ENCODE results near the gene KIF25.

KIF25 gene

DNA sequence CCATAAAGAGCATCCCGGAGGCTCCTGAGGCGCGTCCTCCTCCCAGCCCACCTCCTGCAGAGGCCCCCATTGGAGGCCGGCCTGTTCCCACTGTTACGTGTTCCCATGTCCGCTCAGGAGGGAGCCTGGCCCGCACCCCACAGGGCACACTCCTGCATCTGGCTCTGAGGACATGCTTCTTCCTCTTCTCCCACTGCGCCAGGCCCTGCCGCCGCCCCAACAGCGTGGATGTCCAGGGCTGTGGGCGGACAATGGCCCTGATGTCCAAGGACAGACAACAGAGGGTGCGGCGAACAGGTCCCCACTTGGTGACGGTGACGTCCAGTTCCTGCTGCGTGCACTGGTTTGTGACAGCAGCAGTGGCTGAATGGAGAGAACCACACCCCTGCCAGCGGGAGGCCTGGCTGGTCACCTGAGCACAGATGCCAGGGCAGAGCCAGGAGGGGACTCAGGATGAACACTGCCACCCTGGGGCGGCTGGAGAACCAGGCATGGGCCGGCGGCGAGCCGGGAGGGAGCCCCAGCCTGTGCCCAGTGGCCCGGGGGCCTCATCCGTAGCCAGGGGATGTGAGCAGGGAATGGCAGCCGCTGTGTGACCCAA is 54.9 kb downstream of the KIF25 start:
- ATAC-seq, result no peak

DNA sequence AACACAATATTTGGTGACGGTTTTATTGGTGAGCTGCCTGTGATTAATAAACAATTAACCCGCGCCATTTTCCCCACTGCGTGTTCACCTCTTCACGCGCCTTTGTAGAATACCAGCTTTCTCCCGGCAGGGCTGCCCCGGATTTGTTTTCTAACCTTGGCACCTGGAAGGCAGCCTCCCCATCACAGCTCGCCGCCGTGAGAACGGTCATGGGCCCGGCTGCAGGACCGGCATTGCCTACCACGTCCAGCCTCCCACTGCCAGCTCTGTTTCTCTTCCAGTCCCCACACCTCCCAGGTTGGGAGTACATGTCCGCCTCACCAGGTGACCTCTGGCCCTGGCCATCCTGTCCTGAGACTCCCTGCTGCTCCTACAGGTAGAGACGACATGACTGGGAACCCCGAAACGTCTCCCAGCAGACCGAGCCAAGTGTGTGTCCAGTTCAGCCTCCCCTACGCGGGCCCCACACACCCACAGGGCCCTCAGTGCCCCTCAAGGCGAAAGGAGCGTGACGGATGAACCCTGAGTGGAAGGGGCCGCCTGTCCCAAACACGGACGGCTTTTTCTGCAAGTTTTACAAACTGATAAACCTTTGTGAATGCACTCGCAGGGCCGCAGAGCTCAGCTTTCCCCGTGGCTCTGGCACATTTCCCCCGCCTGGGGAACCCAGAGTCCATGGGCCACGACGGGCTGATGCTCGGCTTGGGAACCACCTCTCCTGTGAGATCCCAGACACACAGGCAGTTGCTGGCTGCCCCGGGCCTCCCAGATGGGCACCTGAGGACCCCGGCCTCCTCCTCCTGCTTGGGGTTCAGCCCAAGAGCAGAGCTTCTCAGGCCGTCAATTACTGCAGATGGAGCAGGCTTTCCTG is 55.9 kb downstream of the KIF25 start:
- ATAC-seq, result no peak

DNA sequence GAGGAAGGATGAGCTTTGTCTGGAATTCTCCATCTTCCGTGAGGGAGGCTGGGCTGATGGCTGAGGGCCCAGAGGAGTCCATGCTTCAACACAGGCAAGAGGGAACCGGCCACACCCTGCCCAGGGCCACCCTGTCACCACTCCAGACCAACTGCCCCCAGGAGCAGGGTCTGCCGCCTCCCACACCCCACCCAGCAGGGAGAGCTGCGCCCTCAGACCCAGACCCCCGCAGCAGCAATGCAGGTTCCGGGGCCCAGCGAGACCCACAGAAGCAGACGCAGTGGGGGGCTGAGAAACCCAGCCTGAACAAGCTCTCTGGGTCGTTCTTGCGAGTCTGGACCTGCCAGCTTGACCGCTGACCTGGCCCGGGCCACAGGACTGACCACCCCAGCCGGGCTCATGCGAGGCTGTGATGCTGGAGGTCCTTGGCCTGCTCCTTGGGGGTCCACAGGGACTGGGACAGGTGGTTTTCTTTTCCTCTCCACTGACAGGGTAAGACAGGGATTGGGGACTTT is 56.5 kb downstream of the KIF25 start:
- no peak for ATAC-seq

DNA sequence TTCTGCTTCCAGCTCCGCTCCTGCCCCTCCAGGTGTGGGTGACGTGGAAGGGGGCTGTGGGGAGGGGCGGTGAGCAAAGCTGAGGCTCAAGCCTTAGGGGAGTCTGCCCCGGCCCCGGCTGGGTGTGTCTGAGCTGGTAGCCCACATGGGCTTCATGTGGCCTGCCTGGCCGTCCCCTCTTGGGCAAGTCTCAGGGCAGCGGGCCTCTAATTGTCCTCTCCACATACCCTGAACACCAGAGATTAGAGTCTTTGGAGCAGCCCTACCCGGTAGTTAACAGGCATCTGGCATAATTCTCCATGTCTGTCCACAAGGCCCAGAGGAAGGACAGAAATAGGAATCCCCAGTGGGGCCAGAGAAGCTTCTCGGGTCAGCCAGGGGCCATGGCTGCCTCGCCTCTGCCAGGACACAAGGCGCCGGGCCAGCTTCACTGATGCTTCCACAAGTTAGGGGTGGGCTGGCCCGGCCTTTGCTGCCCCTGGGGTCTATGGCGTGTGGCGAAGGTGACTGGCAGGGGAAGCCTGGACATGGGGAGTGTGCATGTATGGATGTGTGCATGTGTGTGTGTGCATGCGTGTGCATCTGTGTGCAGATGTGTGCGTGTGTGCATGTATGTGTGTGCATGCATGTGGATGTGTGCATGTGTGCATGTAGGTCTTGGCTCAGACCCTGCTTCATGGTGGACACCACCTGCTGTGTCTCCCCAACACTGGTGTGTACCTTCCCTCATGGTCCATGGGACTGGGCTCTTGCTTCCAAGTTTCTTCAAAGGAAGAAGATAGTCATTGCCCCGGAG is 57.5 kb downstream of the KIF25 start:
- ATAC-seq, result no peak

DNA sequence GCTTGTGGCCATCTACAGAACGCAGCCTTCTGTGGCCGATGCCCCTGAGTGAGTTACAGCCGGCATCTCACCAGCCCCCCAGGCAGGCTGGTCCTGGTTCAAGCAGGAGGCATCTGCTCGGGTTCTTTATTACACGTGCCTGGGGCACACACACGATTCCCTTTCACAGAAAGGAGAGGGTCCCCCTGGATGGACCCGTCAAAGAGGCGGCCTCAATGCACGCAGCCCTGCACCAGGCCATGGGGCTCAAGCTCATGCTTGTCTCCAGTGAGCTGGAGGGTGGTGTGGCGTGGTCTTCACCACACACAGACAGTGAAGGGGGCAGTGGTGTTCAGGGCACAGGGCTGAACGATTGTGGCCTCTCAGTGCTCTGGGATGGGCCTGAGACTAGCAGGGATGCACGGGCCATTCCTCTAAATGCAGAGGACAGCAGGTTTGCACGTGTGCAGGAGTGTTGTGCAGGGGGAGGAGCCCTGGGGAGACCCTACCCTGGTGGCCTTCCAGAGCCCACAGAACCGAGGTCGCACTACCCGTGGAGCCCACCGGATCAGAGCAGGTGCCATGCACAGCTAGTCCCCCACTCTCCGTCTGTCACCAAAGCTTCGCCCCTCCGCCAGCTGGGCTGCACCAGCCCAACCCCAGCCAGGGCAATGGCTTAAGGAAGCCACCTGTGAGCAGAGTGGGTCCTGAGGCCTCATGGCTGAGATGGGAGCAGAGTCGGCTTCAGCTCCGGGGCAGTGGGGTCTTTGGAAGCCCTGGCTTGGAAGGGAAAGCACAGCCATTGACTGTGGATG is 58.4 kb downstream of the KIF25 start:
- ATAC-seq, result no peak

DNA sequence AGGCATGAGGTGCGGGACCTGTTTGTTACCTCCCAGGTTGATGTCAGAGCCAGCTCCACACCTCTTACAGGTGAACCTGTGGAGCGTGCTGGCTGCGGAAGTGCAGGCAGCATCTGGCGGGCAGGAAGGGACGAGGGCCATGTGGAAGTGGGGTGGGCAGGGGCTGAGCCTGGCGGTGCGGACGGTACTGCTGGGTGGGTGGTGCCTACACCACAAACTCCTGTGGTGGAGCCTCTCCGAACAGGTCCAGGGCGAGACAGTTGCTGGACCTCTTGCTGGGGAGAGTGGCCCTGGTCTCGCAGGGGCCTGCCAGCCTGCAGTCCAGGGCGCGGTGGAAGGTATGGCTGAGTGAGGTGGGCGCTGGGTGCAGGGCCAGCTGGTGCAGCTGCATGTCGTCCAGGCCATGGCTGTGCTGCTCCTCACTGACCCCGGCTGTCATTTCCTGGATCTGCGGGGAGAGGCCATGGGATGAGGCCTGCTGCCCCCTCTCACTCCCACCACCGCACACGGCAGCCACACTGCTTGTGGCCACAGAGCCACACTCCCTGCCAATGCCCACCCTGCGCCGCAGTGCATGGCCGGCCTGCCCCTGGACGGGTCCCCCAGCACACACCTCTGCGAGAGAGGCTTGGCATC is 59.5 kb downstream of the KIF25 start:
- no peak for ATAC-seq

DNA sequence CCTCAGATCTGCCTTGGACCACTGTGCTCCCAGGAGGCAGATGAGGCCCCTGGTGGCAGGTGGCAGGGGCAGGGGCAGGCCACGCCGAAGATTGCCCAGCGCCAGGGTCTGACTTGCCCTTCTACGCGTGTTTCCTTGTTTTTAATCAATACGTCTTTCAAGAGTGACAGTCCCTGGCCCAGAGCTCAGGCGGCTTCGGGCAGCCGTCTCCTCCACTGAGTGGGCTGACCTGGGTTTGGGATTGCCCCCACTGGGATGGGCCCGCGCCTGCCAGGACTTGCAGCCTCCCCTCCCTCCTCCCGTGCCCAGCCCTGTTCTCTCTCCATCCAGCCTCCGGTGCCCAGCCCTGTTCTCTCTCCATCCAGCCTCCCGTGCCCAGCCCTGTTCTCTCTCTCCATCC is 60.4 kb downstream of the KIF25 start:
- ATAC-seq, result no peak

DNA sequence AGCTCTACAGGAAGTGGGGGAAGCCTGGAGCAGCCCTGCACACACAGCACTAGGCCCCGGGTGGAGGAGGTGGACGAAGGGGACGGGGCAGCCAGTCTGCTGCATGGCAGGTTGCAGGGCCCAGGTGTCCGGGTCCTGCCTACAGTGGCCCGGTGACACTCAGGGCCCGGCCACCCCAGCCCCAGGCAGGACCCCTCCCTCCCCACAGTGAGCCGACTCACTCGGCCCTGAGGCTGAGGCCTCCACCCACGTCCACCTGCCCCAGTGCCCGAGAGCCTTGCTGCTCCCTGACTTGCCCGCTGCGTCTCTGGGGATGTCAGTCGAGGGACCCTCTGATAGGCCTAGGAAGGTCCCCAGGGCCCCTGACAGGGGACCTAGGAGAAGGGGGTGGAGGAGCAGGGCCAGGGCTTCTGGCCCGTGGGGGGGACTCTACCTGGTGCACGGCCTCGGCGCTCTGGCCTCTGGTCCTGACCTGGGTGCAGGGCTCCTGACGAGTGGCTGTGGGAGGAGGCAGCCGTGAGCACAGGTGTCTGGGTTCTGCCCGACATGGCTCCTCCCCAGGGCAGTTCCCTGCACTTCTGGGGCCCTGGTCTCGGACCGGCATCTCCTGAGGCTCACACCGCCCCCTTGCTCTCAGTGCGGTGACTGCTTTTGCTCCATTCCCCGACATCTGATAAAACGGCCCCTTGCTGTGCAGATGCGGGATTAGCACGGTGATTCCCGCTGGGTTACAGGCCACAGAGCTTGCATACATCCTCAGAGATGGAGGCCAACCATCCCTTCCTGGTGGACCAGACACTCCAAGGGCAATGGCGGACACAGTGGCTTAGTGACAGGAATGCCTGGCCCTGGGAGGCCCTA is 61.5 kb downstream of the KIF25 start:
- no peak for ATAC-seq

DNA sequence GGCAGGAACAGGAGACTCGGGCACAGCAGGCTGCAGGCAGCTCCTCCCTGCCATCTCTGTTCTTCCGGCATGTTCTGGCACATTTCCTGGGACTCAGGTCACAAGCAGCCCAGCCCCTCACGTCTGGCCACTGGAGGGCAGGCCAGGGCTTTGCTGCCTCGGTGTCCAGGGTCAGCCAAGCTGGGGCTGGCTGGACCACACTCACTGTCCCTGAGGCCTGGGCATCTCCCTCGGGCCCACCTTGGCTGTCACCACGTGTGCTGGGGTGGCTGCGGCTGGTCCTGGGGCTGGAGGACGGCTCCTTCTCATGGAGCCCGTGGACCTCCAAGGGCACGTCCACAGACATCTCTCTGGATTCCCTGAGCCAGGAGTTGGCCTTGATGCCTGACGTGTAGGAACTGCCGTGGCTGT is 63.1 kb downstream of the KIF25 start:
- ATAC-seq, result no peak

DNA sequence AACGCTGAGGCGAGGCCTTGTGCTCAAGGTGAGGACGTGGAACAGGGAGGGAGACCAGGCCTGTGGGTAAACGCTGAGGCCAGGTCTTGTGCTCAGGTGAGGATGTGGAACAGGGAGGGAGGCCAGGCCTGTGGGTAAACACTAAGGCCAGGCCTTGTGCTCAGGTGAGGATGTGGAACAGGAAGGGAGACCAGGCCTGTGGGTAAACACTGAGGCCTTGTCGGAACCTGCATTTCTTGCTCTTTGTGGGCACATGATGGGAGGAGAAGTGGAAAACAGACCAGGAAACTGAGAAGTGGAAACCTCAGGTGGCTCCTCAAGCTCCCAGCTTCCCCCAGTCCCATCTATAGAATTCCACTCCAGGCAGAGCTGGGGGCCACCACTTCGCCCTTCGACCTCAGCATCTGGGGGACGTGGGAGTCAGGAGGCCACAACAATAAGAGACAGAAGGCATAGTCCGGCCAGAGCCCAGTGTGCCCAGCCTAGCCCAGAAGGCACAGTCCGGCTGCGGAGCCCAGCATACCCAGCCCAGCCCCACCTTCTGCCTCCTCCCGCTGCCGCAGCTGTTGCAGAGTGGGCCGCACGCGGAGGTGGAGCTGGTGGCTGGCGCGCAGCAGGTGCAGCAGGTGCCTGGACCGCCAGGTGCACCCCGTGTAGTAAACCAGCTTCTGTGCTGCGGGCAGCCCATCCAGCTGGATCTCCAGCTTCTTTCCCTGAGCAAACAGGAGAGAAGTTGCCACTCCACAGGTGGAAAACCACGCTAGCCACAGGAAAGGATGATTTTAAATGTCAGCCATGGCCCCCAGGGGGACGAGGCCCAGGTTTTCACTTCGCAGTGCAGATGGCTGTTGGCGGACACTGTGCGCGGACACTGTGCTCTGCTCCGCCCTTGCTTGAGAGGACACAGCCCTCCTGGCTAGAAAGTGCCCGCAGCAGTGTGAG is 64.1 kb downstream of the KIF25 start:
- no peak for ATAC-seq

DNA sequence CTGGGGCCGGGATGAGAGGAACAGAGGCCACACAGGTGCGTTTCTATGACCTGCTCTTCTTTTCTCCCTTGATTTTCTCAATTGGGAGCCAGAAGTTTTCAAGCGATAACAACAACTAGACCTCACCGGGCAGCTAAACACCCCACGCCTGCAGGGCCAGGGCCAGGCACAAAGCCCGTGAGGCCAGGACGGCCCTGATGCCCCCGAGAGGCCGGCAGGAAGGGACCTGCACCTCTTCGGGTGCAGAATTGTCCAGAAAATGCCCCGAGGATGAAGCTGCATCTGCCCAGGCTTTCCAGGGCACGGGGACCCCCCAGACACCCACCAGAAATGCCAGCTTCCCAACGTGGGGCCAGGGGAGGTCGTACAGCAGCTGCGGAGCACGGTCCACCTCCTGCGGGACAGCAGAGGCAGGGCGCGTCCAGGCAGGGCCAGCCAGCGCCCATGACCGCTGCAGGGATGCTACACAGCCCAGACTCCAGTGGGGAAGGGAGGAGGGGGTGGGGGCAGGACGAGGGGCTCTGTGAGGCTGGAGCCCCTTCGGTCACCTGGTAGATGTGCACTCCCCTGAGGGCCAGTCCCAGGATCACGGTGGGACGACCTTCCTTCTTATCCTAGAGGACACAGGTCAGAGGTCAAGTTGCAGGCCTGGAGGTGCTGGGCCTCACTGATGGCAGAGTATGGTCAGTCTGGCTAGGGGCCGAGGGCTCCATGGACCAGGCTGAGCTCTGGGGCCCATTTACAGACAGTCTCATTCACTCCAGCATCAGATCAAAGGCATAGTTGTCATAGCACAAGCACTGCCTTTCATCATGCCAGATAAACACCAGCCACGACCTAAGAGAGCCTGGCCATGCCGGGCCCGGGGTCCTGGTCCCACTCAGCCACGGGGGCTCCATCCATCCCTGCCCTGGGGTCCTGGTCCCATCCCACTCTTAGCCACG is 65.1 kb downstream of the KIF25 start:
- no peak for ATAC-seq

DNA sequence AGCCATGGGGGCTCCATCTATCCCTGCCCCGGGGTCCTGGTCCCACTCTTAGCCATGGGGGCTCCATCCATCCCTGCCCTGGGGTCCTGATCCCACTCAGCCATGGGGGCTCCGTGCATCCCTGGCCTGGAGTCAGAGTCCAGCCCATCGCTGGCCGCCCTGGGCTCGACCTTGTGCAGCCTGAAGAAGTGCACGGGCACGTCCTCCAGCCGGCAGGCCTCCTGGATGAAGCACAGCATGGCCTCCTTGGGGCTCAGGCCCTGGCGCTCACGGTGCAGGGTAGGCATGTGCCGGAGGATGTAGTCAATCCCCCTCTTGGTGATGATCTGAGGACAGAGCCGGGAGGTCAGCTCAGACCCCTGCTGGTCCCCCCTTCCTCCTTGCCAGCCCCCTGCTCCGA is 66.0 kb downstream of the KIF25 start:
- ATAC-seq, result no peak

DNA sequence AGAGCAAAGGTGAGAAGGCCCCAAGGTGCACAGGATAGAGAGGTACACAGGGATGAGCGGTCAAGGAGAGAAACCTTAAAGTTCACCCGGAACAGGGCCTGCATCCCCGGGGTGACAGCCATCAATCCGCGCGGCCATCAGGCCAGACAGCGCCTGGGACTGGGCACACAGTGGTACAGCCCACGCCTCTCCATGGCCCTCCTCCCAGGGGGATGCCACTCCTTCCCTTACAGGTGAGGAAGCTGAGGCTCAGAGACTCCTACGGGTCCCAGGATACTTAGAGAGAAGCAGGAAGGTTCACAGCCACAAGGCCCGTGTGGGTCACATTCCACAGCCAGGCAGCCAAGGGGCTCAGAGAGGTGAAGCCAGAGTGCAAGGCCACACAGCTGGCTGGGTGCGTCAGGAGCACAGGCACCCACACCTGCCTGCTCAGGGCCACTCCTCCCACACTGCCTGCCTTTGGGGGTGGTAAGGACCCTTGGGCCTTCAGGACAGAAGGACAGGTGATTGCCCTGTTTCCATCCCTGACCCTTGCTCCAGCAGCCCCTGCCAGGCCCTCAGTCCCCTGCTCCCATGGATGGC is 66.8 kb downstream of the KIF25 start:
- ATAC-seq, result no peak

DNA sequence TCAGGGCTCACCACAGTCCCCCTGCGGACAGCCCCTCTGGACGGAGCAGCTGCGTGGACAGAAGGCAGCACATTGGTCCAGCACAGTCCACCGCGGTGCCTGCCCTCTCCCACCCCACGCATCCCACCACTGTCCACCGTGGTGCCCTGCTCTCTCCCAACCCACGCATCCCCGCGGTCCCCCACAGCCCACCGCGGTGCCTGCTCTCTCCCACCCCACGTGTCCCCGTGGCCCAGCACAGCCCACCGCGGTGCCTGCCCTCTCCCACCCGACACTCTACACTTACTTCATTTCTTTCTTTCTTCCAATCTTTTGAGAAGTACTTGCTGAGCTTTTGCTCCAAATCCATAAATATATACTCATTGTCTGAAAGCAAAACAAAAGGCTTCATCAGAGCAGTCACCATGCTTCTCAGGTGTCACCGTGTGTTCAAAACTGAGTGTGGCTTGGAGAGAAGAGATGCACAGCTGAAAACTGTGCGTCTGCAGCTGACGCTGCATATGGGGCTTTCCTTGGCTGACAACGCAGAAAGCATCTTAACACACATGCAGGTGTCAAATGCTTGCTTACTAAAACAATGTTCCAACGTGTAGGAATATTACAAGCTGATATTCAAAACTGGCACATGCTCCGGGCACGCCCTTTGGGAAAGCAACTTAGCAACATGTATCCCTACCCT is 69.7 kb downstream of the KIF25 start:
- no peak for ATAC-seq

DNA sequence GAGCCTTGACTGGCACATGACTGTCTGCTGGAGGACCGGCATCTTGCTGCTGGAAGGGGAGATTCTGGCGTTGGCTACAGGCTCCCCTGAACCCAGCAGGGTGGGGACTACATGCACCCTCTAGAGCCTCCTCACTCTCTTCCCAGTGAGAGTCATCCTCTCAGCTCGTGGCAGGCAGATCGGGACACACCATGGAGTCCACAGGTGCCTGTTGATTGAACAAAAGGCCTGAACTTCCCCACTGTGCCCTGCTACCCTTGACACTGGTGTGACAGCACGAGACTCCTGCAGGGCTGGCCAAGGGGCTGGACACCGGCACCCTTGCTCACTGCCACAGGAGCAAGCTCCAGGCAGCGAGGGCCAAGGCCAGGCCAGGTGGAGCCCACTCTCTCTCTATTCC is 73.3 kb downstream of the KIF25 start:
- ATAC-seq, result no peak

DNA sequence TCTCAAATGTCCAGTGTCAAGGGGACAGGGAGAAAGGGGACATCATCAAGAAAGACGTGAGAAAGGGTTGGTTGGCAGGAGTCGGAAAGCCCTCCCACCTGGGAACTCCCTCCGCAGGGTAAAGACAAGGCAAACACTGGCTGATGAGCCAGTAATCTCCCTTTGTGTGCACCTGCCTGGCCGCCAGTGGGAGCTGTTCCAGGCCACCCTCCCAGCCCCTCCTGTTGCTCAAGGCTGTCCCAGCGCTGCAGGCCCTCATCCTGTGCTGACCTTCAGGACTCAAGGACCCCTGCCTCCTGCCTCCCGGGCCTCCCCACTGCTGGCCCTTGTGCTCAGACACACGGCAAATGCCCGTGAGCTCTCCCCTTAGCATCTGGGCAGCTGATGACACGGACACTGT is 74.1 kb downstream of the KIF25 start:
- ATAC-seq, result no peak

DNA sequence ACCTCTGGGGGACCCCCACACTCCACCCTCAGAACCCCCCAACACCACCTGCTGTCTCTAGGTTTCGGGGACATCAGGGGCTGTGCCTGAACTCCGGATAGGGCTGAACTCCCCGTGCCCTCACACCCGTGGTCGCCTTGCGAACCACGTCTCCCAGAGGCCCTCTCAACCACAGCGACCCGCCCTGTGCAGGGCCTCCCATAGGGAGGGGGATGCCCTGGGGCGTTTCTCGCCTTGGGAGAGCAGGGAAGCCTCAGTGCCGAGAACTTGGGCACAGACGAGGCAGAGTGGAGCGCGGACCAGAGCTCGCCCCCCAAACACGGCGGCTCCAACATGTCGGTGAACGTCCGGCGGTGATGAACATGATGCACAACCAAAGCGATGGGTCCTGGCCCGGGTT is 74.8 kb downstream of the KIF25 start:
- ATAC-seq, result no peak

DNA sequence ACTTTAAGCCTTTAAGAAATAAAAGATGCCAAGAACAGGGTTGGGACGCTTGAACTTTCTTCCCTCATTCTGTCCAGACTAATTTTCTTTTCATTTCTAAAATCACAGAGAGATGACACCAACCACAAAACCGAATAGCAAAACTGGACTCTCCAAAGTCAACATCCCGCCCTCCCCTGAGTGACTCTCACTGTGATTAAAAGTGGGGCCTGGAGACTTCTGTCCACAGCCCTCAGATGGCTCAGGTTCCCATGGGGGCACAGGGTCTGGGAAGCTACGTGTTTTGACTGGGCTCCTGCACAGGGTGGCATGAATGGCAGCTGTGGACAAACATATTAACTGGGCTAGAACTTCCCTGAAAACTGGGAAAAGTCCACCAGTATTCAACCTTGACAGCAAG is 75.3 kb downstream of the KIF25 start:
- ATAC-seq, result no peak

Data from activated CD4-positive, CD25-positive, alpha-beta regulatory T cell treated with anti-CD3 and anti-CD28 coated beads, Interleukin-2, amount 50 U/mL, for 24 hours (primary cell).